VCaP (cell line): Measurements from ENCODE around the gene USP22.

Source experiments
- H3K27ac ChIP-seq: fragments of 450-650 bp; 2 replicates; pipeline ENCODE4 v1.5.1; 2017
- TF ChIP-seq, protein P1 (sequence below): fragments of 450-650 bp; conservative IDR thresholded peaks from 2 replicates; pipeline ENCODE4 v1.5.1; 2017; ENCODE audit warnings: mild to moderate bottlenecking, moderate library complexity

Gene USP22

GRCh38 chr17:20989481-20989880, 53.3 kb downstream of the USP22 start:
- H3K27ac ChIP-seq, result no peak overlapping the region
- TF ChIP-seq, protein P1, sequence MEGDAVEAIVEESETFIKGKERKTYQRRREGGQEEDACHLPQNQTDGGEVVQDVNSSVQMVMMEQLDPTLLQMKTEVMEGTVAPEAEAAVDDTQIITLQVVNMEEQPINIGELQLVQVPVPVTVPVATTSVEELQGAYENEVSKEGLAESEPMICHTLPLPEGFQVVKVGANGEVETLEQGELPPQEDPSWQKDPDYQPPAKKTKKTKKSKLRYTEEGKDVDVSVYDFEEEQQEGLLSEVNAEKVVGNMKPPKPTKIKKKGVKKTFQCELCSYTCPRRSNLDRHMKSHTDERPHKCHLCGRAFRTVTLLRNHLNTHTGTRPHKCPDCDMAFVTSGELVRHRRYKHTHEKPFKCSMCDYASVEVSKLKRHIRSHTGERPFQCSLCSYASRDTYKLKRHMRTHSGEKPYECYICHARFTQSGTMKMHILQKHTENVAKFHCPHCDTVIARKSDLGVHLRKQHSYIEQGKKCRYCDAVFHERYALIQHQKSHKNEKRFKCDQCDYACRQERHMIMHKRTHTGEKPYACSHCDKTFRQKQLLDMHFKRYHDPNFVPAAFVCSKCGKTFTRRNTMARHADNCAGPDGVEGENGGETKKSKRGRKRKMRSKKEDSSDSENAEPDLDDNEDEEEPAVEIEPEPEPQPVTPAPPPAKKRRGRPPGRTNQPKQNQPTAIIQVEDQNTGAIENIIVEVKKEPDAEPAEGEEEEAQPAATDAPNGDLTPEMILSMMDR, result no peak

GRCh38 chr17:20988896-20989295, 53.9 kb downstream of the USP22 start:
- TF ChIP-seq, protein P1, result no peak

DNA sequence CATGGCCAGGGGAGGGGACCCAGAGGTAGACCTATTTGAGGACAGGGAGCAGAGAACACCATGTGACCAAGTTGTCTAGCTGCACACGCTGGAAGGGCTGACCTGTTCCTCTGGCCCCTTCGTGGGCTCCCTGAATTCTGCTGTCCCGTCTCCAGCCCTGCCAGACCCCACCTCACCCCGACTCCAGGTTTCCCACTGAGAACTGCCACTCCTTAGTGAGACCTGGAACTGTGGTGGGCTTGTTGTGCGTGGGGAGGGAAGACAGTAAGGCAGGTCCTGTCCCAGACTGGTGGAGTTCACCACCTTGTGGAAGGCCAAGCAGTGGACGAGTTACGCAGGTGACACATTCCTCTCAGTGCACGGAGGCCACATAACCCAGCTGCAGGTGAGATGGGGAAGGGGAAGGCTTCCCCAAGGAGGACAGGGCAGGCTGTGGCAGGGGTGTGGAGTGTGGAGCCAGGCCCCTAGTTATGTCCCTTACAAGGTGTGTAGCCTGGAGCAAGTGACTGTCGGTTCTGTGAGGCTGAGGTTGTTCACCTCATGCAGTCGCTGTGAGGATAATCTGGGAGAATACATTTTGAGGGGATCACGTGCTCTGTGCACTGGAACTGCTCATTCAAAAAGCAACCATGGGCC, 54.7 kb downstream of the USP22 start:
- no peak overlapping the region for H3K27ac ChIP-seq
- TF ChIP-seq, protein P1, result no peak

More at GRCh38 chr17:20988896-20989295, 53.9 kb downstream of the USP22 start:
- no peak overlapping the region for H3K27ac ChIP-seq

DNA sequence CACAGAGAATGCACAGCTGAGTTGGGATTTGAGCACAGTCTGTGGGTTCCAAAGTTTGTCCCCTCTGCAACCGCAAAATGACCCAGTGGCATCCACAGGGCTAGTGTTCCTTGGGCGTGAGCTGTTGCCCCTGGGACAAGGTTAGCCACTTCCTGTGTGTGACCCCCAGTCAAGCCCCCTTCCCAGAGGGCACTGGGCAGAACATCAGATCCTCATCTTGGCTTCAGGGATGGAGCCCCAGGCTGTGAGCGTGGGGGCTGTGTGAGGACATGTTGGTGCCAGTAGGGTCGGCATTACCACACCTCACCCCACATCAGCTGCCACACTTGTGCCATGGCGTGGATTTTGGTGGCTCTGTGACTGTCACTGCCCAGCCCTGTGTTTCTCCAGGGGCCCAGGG, 55.3 kb downstream of the USP22 start:
- TF ChIP-seq, protein P1, result no peak
- no peak overlapping the region for H3K27ac ChIP-seq

DNA sequence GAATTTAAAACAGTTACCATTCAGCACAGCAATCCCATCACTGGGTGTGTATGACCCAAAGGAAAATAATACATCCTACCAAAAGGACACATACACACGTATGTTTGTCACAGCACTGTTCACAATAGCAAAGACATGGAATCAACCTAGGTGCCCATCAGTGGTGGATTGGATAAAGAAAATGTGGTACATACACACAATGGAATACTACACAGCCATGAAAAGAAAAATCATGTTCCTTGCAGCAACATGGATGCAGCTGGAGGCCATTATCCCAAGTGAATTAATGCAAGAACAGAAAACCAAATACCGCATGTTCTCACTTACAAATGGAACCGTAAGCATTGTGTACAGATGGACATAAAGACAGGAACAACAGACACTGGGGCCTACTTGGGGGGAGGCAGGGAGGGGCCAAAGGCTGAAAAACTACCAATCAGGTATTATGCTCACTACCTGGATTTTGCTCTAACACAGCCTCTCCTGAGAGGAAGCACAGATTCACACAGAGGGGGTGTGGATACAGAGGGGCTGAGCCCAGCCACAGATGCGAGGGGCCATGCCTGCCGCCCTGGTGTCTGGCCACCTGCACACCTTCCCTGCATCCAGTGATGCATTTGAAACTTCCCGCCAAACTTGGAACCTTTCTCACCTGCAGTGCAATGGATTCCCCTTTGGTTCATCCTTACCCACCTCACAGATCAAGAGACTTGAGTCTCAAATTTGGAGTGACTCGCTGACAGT, 55.9 kb downstream of the USP22 start:
- TF ChIP-seq, protein P1, result no peak
- H3K27ac ChIP-seq, result no peak overlapping the region

GRCh38 chr17:20983359-20983637, 59.5 kb downstream of the USP22 start:
- TF ChIP-seq, protein P1, result no peak
- no peak overlapping the region for H3K27ac ChIP-seq

DNA sequence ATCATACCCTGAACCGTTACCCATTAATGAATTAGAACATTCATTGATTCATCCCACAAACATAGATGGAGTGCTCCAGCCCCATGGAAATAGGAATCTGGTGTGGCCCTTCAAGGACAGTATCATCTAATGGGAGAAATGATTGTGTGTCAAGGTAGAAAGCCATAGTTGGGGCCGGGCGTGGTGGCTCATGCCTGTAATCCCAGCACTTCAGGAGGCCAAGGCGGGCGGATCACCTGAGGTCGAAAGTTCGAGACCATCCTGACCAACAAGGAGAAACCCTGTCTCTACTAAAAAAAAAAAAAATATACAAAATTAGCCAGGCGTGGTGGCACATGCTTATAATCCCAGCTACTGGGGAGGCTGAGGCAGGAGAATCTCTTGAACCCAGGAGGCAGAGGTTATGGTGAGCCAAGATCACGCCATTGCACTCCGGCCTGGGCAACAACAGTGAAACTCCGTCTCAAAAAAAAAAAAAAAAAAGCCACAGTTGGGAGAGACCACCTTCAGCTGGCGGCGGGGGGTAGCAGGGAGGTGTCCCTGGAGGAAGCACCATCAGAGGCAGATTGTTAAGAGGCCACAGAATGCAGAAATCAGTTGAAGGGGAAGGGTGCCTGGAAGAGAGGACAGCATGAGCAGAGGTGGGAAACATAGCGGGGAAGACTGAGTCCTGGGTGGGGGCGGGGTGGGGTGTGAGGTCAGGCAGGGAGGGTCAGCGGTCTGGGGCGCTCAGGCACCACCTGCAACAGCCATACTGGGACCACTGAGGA, 60.0 kb downstream of the USP22 start:
- TF ChIP-seq, protein P1, result no peak
- H3K27ac ChIP-seq, result no peak overlapping the region
